Memory B cell (primary cell): ENCODE results near the gene ANKRD12.
A peak's percentile ranks its signal among the peaks of the same experiment; 100 is the strongest.
"Not testable (repeated sequence)": the region's sequence is repeated elsewhere in the genome, so short reads cannot be mapped to it uniquely, and the experiment has no call there.

ENCODE experiments used
- ATAC-seq: fragments of 150-1000 bp; cut with Tn5 transposase; 2 replicates; pipeline ENCODE4 v1.10.0; 2021; ENCODE audit warnings: low read depth, mild to moderate bottlenecking, moderate library complexity
- DNase-seq, 2 donors: peaks; one replicate each; pipeline ENCODE4 v3.0.0; 2022; ENCODE audit warnings: low spot score in 2 of 2
- H3K27ac Mint-ChIP-seq: one replicate; pipeline ENCODE4 v1.8.0; 2022; ENCODE audit warnings: mild to moderate bottlenecking, moderate library complexity, mixed read lengths
- H3K27me3 Mint-ChIP-seq: one replicate; pipeline ENCODE4 v1.8.0; 2022; ENCODE audit warnings: mixed read lengths
- H3K36me3 Mint-ChIP-seq: one replicate; pipeline ENCODE4 v1.8.0; 2022; ENCODE audit warnings: mild to moderate bottlenecking, mixed read lengths
- H3K4me1 Mint-ChIP-seq: one replicate; pipeline ENCODE4 v1.8.0; 2022; ENCODE audit warnings: mixed read lengths
- H3K4me3 Mint-ChIP-seq: one replicate; pipeline ENCODE4 v1.8.0; 2022; ENCODE audit warnings: mild to moderate bottlenecking, moderate library complexity, mixed read lengths
- H3K9me3 Mint-ChIP-seq: one replicate; pipeline ENCODE4 v1.8.0; 2022; ENCODE audit warnings: mixed read lengths

Gene ANKRD12

GRCh38 chr18:9146224-9146623 lies 9.6 kb downstream of the ANKRD12 start:
- Mint-ChIP-seq H3K27me3 (no peaks in the 10 kb centered on the region), H3K27ac (peak overlapping the region; percentile 79), H3K4me3 (no peak overlapping the region)

DNA sequence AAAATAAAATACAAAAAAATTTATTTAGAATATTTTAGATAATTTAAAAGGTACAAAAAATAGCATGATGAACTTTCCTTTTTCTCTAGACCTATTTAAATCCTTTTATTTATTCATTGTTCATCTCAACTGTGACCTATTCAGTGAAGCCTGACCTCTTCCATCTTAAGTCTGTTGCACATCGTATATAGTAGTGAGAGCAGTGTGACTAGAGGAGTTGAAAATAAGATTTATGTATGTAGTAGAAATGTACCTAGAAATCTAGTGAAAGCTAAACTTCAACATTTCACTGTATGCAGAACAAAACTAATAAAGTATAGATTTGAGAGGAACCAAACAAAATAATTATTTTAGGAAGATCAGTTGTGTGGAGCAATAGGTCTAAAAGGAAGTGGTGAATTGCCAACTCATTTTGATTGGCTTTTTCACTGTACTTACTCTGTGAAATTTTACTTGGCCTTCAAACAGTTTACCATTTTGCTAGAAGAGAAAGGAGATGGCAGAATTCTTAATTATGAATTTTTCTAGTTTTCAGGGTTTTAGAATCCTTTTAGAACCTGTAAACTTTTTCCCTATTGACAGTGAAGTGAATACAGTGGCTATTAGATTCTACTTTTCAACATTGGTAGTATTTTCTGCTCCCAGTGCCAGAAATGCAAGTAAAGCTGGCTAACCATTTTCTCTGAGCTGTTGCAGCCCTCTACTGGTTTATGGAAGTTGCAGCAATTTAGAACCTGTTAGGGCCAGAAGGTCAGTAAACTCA lies 11.0 kb downstream of the ANKRD12 start:
- peak overlapping the region; percentile 50 for H3K4me3 Mint-ChIP-seq
- H3K27me3 Mint-ChIP-seq: no peaks in the 10 kb centered on the region
- DNase-seq: peak in 1 of 2 donors; percentile 27
- H3K9me3 Mint-ChIP-seq: peaks cover 2% of the 10 kb centered on the region
- peak overlapping the region; percentile 85 for H3K27ac Mint-ChIP-seq
- ATAC-seq: peak; percentile 63
- H3K36me3 Mint-ChIP-seq: peaks cover 5% of the 10 kb centered on the region
- peaks cover 38% of the 10 kb centered on the region for H3K4me1 Mint-ChIP-seq

More at GRCh38 chr18:9146224-9146623, 9.6 kb downstream of the ANKRD12 start:
- H3K9me3 Mint-ChIP-seq: peaks cover 2% of the 10 kb centered on the region
- DNase-seq (no peak), ATAC-seq (no peak)
- peaks cover 42% of the 10 kb centered on the region for H3K4me1 Mint-ChIP-seq
- peaks cover 5% of the 10 kb centered on the region for H3K36me3 Mint-ChIP-seq

DNA sequence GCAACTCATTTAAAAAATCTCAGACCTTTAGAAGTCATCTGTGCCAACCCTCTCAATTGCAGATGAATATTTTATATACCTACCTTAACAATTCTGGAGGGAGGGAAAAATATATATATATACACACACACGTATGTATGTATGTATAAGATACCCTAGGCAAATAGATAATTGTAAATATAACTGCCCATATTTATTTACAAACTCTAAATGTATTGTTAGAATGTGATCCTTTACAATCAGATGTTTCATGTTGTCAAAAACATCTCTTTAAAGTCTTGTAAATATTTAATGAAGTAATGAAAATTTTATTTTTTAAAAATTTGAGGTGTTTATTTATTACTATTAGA lies 11.6 kb downstream of the ANKRD12 start:
- Mint-ChIP-seq H3K36me3 (peaks cover 5% of the 10 kb centered on the region), H3K27ac (peak overlapping the region; percentile 85), H3K27me3 (no peaks in the 10 kb centered on the region), H3K4me1 (peaks cover 39% of the 10 kb centered on the region), H3K4me3 (no peak overlapping the region), H3K9me3 (peaks cover 2% of the 10 kb centered on the region)
- ATAC-seq (no peak), DNase-seq (no peak)

DNA sequence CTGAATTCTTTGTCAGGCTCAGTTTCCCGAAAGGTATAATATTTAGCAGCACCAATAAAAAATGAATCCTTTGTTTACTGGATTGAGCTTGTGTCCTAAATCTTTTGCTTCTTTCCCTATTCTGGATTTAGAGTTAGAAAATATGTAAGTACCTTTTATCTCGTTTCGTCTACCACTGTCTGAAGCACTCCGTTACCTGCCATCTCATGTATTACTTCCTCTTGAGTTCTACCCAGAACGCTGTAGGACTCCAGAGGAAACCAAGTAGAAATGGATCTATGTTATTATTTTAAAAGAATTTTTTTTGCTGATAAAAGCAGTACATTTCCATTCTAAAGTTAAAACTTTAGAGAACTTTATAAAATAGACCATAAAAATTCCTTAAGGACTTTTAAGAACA lies 13.5 kb downstream of the ANKRD12 start:
- Mint-ChIP-seq H3K4me3 (peak overlapping the region; percentile 48), H3K27ac (peak overlapping the region; percentile 80), H3K36me3 (peaks cover 7% of the 10 kb centered on the region), H3K9me3 (no peaks in the 10 kb centered on the region), H3K27me3 (no peaks in the 10 kb centered on the region), H3K4me1 (peaks cover 42% of the 10 kb centered on the region)
- ATAC-seq (peak; percentile 71), DNase-seq (no peak)

- DNase-seq: no peak
- peak overlapping the region; percentile 64 for H3K27ac Mint-ChIP-seq
- H3K27me3 Mint-ChIP-seq: no peaks in the 10 kb centered on the region
- peaks cover 43% of the 10 kb centered on the region for H3K4me1 Mint-ChIP-seq
- peaks cover 10% of the 10 kb centered on the region for H3K36me3 Mint-ChIP-seq
- ATAC-seq: no peak
- no peak overlapping the region for H3K4me3 Mint-ChIP-seq
- H3K9me3 Mint-ChIP-seq: no peaks in the 10 kb centered on the region
These were observed 16.7 kb downstream of the ANKRD12 start for GRCh38 chr18:9153256-9153655.

- ATAC-seq: no peak
- H3K4me3 Mint-ChIP-seq: no peak overlapping the region
These were observed 20.1 kb downstream of the ANKRD12 start for GRCh38 chr18:9156604-9157249.

GRCh38 chr18:9157806-9158205 lies 21.2 kb downstream of the ANKRD12 start:
- peaks cover 45% of the 10 kb centered on the region for H3K4me1 Mint-ChIP-seq
- DNase-seq: no peak
- ATAC-seq: no peak
- H3K4me3 Mint-ChIP-seq: no peak overlapping the region
- H3K9me3 Mint-ChIP-seq: no peaks in the 10 kb centered on the region
- peaks cover 18% of the 10 kb centered on the region for H3K36me3 Mint-ChIP-seq
- H3K27me3 Mint-ChIP-seq: no peaks in the 10 kb centered on the region
- H3K27ac Mint-ChIP-seq: peak overlapping the region; percentile 22

More at GRCh38 chr18:9156604-9157249, 20.1 kb downstream of the ANKRD12 start:
- Mint-ChIP-seq H3K4me1 (peaks cover 43% of the 10 kb centered on the region), H3K27ac (peak overlapping the region; percentile 26), H3K9me3 (no peaks in the 10 kb centered on the region), H3K36me3 (peaks cover 13% of the 10 kb centered on the region), H3K27me3 (no peaks in the 10 kb centered on the region)
- no peak for DNase-seq

GRCh38 chr18:9160014-9160413 lies 23.4 kb downstream of the ANKRD12 start:
- ATAC-seq (no peak), DNase-seq (no peak)
- no peaks in the 10 kb centered on the region for H3K27me3 Mint-ChIP-seq
- no peak overlapping the region for H3K27ac Mint-ChIP-seq
- no peak overlapping the region for H3K4me3 Mint-ChIP-seq
- H3K36me3 Mint-ChIP-seq: peaks cover 28% of the 10 kb centered on the region
- H3K9me3 Mint-ChIP-seq: peaks cover 9% of the 10 kb centered on the region
- H3K4me1 Mint-ChIP-seq: peaks cover 43% of the 10 kb centered on the region

GRCh38 chr18:9162663-9163062 lies 26.1 kb downstream of the ANKRD12 start:
- H3K27me3 Mint-ChIP-seq, ATAC-seq, H3K27ac Mint-ChIP-seq, DNase-seq, H3K4me3 Mint-ChIP-seq: not testable (repeated sequence)
- peaks cover 12% of the 10 kb centered on the region for H3K9me3 Mint-ChIP-seq
- H3K4me1 Mint-ChIP-seq: peaks cover 35% of the 10 kb centered on the region
- H3K36me3 Mint-ChIP-seq: peaks cover 31% of the 10 kb centered on the region

- not testable (repeated sequence) for ATAC-seq, H3K27me3 Mint-ChIP-seq, DNase-seq
- H3K9me3 Mint-ChIP-seq: peaks cover 14% of the 10 kb centered on the region
- peaks cover 39% of the 10 kb centered on the region for H3K36me3 Mint-ChIP-seq
- H3K27ac Mint-ChIP-seq: peak overlapping the region; percentile 15
- H3K4me3 Mint-ChIP-seq: peak overlapping the region; percentile 40
- peaks cover 31% of the 10 kb centered on the region for H3K4me1 Mint-ChIP-seq
These were observed 27.6 kb downstream of the ANKRD12 start for GRCh38 chr18:9164149-9164548.

- Mint-ChIP-seq H3K9me3 (peaks cover 15% of the 10 kb centered on the region), H3K4me1 (peaks cover 39% of the 10 kb centered on the region), H3K36me3 (peaks cover 46% of the 10 kb centered on the region)
- not testable (repeated sequence) for H3K27me3 Mint-ChIP-seq, H3K4me3 Mint-ChIP-seq, ATAC-seq, H3K27ac Mint-ChIP-seq, DNase-seq
These were observed 29.3 kb downstream of the ANKRD12 start for GRCh38 chr18:9165883-9166282.

DNA sequence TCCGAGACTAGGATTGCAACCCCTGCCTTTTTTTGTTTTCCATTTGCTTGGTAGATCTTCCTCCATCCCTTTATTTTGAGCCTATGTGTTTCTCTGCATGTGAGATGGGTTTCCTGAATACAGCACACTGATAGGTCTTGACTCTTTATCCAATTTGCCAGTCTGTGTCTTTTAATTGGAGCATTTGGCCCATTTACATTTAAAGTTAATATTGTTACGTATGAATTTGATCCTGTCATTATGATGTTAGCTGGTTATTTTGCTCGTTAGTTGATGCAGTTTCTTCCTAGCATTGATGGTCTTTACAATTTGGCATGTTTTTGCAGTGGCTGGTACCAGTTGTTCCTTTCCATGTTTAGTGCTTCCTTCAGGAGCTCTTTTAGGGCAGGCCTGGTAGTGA lies 32.9 kb downstream of the ANKRD12 start:
- Mint-ChIP-seq H3K4me3 (peak overlapping the region; percentile 21), H3K36me3 (peaks cover 34% of the 10 kb centered on the region), H3K27ac (peak overlapping the region; percentile 60), H3K4me1 (peaks cover 47% of the 10 kb centered on the region)
- H3K9me3 Mint-ChIP-seq, H3K27me3 Mint-ChIP-seq, DNase-seq, ATAC-seq: not testable (repeated sequence)

- not testable (repeated sequence) for ATAC-seq, H3K27me3 Mint-ChIP-seq, DNase-seq, H3K27ac Mint-ChIP-seq, H3K4me3 Mint-ChIP-seq, H3K9me3 Mint-ChIP-seq
- Mint-ChIP-seq H3K4me1 (peaks cover 56% of the 10 kb centered on the region), H3K36me3 (peaks cover 30% of the 10 kb centered on the region)
These were observed 35.3 kb downstream of the ANKRD12 start for GRCh38 chr18:9171919-9172318.

GRCh38 chr18:9172506-9173127 lies 36.0 kb downstream of the ANKRD12 start:
- H3K4me1 Mint-ChIP-seq: peaks cover 57% of the 10 kb centered on the region
- peak overlapping the region; percentile 22 for H3K4me3 Mint-ChIP-seq
- no peak for ATAC-seq
- no peaks in the 10 kb centered on the region for H3K27me3 Mint-ChIP-seq
- DNase-seq: no peak
- peaks cover 3% of the 10 kb centered on the region for H3K9me3 Mint-ChIP-seq
- H3K27ac Mint-ChIP-seq: no peak overlapping the region
- H3K36me3 Mint-ChIP-seq: peaks cover 27% of the 10 kb centered on the region
